Urothelium cell line (cell line): ENCODE data around the gene ZNF432.
"Not testable (repeated sequence)": the region's sequence is repeated elsewhere in the genome, so short reads cannot be mapped to it uniquely, and the experiment has no call there.

Source experiments
- DNase-seq: peaks from one replicate; pipeline ENCODE4 v3.0.0; 2011; ENCODE audit warnings: low spot score, mixed read lengths
- FAIRE-seq: peaks from 2 replicates; lab custom pipeline; 2011; peaks lifted over from hg19 to GRCh38; lab: Jason Lieb, UNC

The ZNF432 gene

GRCh38 chr19:52048555-52049501 lies at the start of gene ZNF432:
TSS of gene ZNF432 (minus strand) at chr19:52048838. CDS start at chr19:52046868, 1,970 bp downstream.
- FAIRE-seq (no peak), DNase-seq (peak; percentile 90)

DNA sequence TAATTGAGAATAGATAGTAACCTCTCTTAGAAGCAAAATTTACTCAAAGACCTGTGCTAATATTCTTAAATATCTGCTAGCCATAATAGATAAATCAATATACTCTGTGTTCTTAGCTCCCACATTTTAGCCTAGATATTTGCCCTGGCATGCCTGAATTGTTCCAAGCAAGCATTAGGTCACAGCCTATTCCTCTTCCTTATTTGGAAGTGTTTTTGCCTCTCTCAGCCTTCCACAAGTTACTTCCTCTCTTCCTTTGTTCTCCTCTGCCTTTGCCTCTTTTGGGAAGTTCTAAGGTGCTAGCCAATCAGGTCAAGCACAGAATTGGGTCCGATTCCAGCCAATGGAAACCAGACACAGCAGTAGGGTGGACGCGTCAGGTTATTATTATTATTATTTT lies 47.8 kb upstream of the ZNF432 start:
- DNase-seq, FAIRE-seq: not testable (repeated sequence)

DNA sequence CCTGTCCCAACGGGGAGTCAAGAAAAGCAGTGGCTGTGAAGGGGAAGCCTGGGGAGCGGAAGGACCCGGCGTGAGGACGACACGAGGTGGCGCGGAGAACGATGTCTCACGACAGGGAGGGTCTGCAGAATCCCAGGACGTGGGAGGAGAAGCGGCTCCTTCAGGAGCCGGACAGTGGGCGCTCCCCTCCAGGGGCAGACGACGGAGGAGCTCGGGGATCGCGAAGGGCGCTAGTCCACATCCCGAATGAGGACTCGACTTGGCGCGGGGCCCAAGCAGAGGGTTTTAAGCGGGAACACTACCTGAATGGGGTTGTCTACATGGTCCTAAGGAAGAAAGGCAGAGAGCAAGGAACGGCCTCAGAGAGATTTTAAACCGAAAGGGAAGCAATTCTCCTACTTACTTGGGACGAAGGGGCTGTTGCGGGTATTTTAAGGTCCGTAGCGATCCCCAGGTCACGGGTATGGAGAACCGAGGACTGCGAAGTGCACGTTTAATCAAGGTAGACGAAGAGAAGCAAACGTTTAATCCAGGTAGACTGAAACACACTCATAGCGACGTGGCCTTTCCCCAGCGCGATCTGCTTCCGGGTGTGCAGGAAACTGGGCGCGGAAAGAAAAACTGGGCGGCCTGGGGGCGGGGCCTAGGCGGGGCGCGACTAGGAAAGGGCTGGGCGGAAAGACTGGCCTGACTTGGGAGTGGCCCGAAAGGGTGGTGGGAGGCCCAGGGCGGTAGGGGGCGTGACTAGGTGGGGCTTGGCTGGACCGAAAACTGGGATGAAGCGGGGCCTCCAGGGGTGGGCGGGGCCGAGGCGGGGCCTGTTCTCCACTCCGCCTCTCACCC lies 46.8 kb upstream of the ZNF432 start, which contains the start of gene ZNF841:
Gene ZNF841 (minus strand): TSS at position 594 of the 843 bp plus-strand sequence. CDS start 10,964 bp downstream, outside the sequence.
- DNase-seq = peak; percentile 95
- peak; percentile 82 for FAIRE-seq

- DNase-seq (no peak), FAIRE-seq (peak; percentile 48)
Observed at GRCh38 chr19:52094526-52095130, 46.0 kb upstream of the ZNF432 start.

DNA sequence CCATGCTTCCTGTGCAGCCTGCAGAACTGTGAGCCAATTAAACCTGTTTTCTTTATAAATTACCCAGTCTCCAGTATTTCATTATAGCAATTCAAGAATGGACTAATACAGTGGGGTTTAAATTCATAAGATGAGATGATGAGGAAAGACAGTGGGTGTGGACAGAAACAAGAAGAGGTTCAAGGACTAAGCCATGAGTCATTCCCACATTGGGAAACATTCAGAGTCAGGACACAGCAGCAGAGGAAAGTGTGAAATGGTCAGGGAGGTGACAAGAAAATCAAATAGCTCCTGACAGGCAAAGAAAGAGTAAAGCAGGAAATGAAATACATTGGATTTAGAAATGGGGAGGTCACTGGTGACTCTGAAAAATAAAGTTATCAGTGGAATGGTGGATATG lies 37.8 kb upstream of the ZNF432 start:
- FAIRE-seq (no peak), DNase-seq (no peak)

- DNase-seq (no peak), FAIRE-seq (no peak)
Observed at GRCh38 chr19:52070496-52070895, 21.9 kb upstream of the ZNF432 start.

DNA sequence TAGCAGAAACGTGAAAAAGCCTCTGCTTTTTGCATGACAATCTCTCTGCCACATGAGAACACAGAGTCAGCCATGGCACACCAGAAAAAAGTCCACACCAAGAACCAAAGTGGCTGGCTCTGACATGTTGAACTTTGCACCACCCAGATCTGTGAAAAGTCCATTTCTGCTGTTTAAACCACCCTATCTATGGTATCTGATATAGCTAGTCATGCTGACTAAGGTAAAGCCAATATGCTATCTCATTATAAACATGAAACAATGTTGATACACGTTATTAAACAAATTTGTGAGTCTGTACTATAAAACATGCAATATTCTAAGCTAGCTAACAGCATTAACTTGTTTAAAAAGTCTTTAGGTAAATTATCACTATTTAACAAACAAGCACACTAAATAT lies 21.0 kb upstream of the ZNF432 start:
- no peak for FAIRE-seq
- no peak for DNase-seq

DNA sequence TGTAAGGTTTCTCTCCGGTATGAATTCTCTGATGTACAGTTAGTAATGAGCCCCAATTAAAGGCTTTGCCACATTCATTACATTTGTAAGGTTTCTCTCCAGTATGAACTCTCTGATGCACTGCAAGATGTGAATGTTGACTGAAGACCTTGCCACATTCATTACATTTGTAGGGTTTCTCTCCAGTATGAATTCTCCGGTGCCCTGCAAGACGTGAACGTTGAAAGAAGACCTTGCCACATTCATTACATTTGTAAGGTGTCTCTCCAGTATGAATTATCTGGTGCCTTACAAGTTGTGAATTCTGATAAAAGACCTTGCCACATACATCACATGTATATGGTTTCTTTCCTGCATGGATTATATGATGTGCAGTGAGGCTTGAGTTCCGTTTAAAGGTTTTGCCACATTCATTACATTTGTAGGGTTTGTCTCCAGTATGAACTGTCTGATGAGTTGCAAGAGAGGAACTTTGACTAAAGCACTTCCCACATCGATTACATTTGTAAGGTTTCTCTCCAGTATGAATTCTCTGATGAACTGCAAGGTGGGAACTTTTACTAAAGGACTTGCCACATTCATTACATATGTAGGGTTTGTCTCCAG lies 17.7 kb upstream of the ZNF432 start:
- no peak for FAIRE-seq
- no peak for DNase-seq

GRCh38 chr19:52065399-52065798 lies 16.8 kb upstream of the ZNF432 start:
- no peak for FAIRE-seq
- DNase-seq = no peak

DNA sequence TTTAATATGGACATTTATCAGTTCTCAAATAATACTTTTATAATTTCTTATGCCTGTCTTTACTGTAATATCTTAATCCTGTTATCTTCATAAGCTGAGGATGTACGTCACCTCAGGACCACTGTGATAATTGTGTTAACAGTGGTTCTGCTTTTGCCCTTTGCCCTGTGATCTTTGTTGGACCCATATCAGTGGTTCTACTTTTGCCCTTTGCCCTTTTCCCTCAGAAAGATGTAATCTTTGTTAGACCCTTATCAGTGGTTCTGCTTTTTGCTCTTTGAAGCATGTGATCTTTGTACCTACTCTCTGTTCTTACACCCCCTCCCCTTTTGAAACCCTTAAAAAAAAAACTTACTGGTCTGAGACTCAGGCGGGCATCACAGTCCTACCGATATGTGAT lies 7.8 kb upstream of the ZNF432 start:
- FAIRE-seq, DNase-seq: not testable (repeated sequence)

- not testable (repeated sequence) for DNase-seq, FAIRE-seq
Observed at GRCh38 chr19:52051736-52052135, 3.1 kb upstream of the ZNF432 start.

GRCh38 chr19:52039169-52039568 lies 9.5 kb downstream of the ZNF432 start:
- FAIRE-seq = no peak
- no peak for DNase-seq

DNA sequence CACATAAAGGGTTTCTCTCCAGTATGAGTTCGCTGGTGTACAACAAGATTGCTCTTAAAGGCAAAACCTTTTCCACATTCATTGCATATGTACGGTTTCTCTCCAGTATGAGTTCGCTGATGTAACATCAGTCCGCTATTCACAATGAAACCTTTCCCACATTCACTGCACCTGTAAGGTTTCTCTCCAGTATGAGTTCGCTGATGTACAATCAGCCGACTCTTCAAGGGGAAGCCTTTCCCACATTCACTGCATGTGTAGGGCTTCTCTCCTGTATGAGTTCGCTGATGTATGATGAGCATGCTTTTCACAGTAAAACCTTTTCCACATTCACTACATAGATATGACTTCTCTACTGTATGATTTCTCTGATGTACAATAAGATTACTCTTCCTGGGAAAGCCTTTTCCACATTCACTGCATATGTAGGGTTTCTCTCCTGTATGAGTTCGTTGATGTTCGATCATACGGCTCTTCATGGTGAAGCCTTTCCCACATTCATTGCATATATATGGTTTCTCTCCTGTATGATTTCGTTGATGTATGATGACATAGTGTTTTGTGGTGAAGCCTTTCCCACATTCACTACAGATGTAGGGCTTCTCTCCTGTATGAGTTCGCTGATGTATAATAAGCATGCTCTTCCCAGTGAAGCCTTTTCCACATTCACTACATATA lies 14.4 kb downstream of the ZNF432 start:
- FAIRE-seq (no peak), DNase-seq (no peak)

DNA sequence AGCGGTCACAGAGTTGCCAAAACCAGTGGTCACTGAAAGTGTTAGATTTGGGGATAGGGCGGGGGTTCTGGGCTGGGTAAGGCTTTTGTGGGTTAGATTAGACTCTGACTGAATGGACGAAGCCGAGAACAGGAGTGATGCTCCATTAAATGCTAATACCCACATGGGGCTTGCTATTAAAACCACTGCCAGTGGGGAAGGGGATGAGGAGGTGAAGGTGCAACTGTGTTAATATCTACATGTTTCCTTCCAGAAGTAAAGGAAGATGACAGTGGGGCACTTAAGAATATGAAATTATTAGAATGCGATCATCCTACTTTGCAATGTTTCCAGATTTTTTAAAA lies 19.9 kb downstream of the ZNF432 start:
- no peak for DNase-seq
- no peak for FAIRE-seq

DNA sequence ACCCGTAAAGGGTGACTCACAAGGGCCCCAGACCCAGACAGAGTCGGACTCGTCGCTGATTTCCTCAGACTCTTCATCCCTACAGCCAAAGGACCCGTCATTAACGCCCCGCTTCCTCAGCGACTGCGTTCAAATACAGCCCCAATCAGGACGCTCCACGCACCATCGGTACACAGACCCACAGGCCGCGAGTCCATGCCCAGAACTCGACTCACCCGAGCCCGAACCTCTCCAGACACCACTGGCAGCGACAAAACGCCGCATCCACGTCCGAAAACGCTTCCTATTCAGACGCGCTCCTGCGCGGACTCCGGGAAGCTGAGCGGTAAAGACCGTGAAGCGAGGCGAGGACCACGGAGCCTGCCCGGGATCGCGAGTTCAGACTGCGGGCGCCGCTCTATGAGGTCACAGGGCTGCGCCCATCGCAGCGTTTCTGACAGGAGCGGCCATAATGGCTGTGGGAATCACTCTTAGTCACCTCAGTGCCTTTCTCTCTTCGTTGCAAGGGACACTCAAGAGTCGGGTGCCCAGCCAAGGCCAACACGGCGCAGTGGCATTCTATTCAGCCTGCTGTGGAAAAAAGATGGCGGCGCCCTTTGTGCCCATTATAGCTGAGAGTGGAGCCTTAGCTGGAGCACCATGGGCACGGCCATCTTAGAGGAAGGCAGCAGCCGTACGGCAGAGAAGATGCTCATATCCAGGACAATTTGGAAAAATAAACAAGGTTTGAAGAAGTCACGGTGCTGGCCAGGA lies 20.4 kb downstream of the ZNF432 start, which contains the start of gene ZNF614:
Gene ZNF614 (minus strand): TSS at position 353 of the 753 bp plus-strand sequence. CDS start 2,634 bp downstream, outside the sequence.
- FAIRE-seq = no peak

DNA sequence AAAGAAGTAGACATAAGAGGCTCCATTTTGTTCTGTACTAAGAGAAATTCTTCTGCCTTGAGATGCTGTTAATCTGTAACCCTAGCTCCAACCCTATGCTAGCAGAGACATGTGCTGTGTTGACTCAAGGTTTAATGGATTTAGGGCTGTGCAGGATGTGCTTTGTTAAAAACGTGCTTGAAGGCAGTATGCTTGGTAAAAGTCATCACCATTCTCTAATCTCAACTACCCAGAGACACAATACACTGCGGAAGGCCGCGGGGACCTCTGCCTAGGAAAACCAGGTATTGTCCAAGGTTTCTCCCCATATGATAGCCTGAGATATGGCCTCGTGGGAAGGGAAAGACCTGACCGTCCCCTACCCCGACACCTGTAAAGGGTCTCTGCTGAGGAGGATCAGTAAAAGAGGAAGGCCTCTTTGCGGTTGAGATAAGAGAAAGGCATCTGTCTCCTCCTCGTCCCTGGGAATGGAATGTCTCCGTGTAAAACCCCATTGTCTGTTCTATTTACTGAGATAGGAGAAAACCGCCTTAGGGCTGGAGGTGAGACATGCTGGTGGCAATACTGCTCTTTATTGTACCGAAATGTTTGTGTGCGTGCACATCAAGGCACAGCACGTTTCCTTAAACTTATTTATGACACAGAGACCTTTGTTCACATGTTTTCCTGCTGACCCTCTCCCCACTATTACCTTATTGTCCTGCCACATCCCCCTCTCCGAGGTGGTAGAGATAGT lies 22.2 kb downstream of the ZNF432 start:
- not testable (repeated sequence) for DNase-seq, FAIRE-seq

More for the DNA sequence above, 20.4 kb downstream of the ZNF432 start, which contains the start of gene ZNF614:
- DNase-seq = peak; percentile 91

DNA sequence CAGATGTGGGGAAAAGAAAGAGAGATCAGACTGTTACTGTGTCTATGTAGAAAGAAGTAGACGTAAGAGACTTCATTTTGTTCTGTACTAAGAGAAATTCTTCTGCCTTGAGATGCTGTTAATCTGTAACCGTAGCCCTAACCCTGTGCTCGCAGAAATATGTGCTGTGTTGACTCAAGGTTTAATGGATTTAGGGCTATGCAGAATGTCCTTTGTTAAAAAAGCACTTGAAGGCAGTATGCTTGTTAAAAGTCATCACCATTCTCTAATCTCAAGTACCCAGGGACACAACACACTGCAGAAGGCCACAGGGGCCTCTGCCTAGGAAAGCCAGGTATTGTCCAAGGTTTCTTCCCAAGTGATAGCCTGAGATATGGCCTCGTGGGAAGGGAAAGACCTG lies 24.2 kb downstream of the ZNF432 start:
- FAIRE-seq = not testable (repeated sequence)

DNA sequence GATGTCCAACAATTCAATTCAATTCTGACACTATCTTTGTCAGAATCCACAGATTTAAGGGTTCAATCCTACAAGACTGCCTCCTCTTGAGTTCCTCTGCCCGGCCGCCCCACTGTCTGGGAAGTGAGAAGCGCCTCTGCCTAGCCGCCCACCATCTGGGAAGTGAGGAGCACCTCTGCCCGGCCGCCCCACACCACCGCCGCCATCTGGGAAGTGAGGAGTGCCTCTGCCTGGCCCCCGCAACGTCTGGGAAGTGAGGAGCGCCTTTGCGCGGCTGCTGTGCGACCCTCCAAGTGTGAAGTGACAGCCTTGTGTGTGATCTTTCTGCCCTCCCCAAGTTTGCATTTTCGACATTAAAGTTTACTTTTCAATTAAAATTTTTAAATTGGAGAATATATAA lies 26.4 kb downstream of the ZNF432 start:
- no peak for DNase-seq
- FAIRE-seq = no peak

More for the DNA sequence above, 24.2 kb downstream of the ZNF432 start:
- DNase-seq = not testable (repeated sequence)
